ENCODE results near the gene UBC. TPM values are rescaled to one million over a fixed set of nuclear protein-coding genes. Genes with fewer than 3 reads are reported as not detected.

UBC gene
- total and polyA plus RNA-seq, 9 of the 15 experiments (the other 6 are each of a cell fraction or from before 2014, with no cell fraction given) = 533 to 1,153 (median 813) TPM

GRCh38 chr12:124867401-124867930 lies 47.0 kb downstream of the UBC start (continued):
- TF ChIP-seq, protein P1, sequence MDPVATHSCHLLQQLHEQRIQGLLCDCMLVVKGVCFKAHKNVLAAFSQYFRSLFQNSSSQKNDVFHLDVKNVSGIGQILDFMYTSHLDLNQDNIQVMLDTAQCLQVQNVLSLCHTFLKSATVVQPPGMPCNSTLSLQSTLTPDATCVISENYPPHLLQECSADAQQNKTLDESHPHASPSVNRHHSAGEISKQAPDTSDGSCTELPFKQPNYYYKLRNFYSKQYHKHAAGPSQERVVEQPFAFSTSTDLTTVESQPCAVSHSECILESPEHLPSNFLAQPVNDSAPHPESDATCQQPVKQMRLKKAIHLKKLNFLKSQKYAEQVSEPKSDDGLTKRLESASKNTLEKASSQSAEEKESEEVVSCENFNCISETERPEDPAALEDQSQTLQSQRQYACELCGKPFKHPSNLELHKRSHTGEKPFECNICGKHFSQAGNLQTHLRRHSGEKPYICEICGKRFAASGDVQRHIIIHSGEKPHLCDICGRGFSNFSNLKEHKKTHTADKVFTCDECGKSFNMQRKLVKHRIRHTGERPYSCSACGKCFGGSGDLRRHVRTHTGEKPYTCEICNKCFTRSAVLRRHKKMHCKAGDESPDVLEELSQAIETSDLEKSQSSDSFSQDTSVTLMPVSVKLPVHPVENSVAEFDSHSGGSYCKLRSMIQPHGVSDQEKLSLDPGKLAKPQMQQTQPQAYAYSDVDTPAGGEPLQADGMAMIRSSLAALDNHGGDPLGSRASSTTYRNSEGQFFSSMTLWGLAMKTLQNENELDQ (CRISPR knock-in tag; IDR thresholded peaks at IDR 0.05; ENCODE audit: borderline replicate concordance) = no peak
- TF ChIP-seq PHB2 (IDR thresholded peaks at IDR 0.05; ENCODE audit: low read depth) (no peak), HINFP (tag; conservative IDR thresholded peaks at IDR 0.05; ENCODE audit: low read depth) (peak; percentile 67; the same call in 1 of the 2 replicates), ZFP1 (CRISPR knock-in tag; IDR thresholded peaks at IDR 0.05) (no peak), NONO (IDR thresholded peaks at IDR 0.05; ENCODE audit: low read depth in 2 of 2, low read length in 1 of 2) (0 out of 4 replicates have a peak, but pooled peaks of 1 of the 2 experiments have one; percentile 46), MXD1 (CRISPR knock-in tag; IDR thresholded peaks at IDR 0.05; ENCODE audit: borderline replicate concordance, poor library complexity, severe bottlenecking) (no peak), HSF4 (CRISPR knock-in tag; IDR thresholded peaks at IDR 0.05; ENCODE audit: borderline replicate concordance) (peak; percentile 55; the same call in 1 of the 2 replicates), ELF2 (CRISPR knock-in tag; IDR thresholded peaks at IDR 0.05) (no peak), PRPF4 (IDR thresholded peaks at IDR 0.05; ENCODE audit: insufficient read depth, low read depth, low read length, poor library complexity, severe bottlenecking) (no peak), GTF2F1 (IDR thresholded peaks at IDR 0.05; ENCODE audit: low read depth, low read length) (no peak)
- TF ChIP-seq, protein P2, sequence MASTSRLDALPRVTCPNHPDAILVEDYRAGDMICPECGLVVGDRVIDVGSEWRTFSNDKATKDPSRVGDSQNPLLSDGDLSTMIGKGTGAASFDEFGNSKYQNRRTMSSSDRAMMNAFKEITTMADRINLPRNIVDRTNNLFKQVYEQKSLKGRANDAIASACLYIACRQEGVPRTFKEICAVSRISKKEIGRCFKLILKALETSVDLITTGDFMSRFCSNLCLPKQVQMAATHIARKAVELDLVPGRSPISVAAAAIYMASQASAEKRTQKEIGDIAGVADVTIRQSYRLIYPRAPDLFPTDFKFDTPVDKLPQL (IDR thresholded peaks at IDR 0.05; ENCODE audit: extremely low read depth, insufficient read length) = no peak

All from K562 (cell line).